SK-N-SH (cell line): ENCODE data around the gene ATN1. TPM values are rescaled to one million over a fixed set of nuclear protein-coding genes. Genes with fewer than 3 reads are reported as not detected.

Source experiments
- CTCF ChIA-PET: fragments of 300-600, 350-600 bp; formaldehyde crosslinking; extraction: SDS; loops from one replicate; lab custom pipeline; 2021; lab: Yijun Ruan, JAX
- POLR2A ChIA-PET: fragments of 350-600 bp; sonication (Branson Sonifier 250); formaldehyde crosslinking; extraction: SDS; loops from one replicate; lab custom pipeline; 2020; ENCODE audit warnings: antibody characterized with exemption, inconsistent platforms; lab: Yijun Ruan, JAX
- DNase-seq: peaks from one replicate; pipeline ENCODE4 v3.0.0; 2012
- H2AFZ ChIP-seq: fragments of 200-600 bp; sonication (generic); 2 replicates; pipeline ENCODE4 v1.8.1; 2016; ENCODE audit warnings: antibody characterized with exemption, mild to moderate bottlenecking, low read depth
- H3F3A ChIP-seq: fragments of 200-600 bp; sonication (generic); replicated peaks from 2 replicates; pipeline ENCODE3; 2016; ENCODE audit warnings: antibody characterized with exemption, mild to moderate bottlenecking; ENCODE audit not compliant: insufficient read depth
- H3K27ac ChIP-seq, 2 experiments: fragments of 200-500 bp in 1 of 2; fragments of 200-600 bp in 1 of 2; sonication (Bioruptor generic) in 1 of 2; sonication (generic), shearing (Covaris generic) in 1 of 2; 2 replicates each; pipeline versions ENCODE4 v1.5.1 to v1.6.1; 2014 to 2016; ENCODE audit warnings: low read depth in 2 of 2, inconsistent platforms in 1 of 2, low read length in 1 of 2, mild to moderate bottlenecking in 1 of 2, mixed read lengths in 1 of 2
- H3K27me3 ChIP-seq: fragments of 200-600 bp; sonication (generic), shearing (Covaris generic); 2 replicates; pipeline ENCODE4 v1.6.1; 2016; ENCODE audit warnings: mixed run types; ENCODE audit not compliant: insufficient read depth
- H3K36me3 ChIP-seq, 2 experiments: fragments of 200-500 bp in 1 of 2; fragments of 200-600 bp in 1 of 2; sonication (Bioruptor generic) in 1 of 2; sonication (generic) in 1 of 2; replicated peaks in 1 of 2; 2 replicates each; pipeline versions ENCODE3 to v1.5.1; 2014 to 2016; ENCODE audit warnings: low read length in 1 of 2, mild to moderate bottlenecking in 1 of 2; ENCODE audit not compliant: insufficient read depth in 2 of 2, control insufficient read depth in 1 of 2
- H3K4me1 ChIP-seq, 2 experiments: fragments of 200-500 bp in 1 of 2; fragments of 200-600 bp in 1 of 2; sonication (Bioruptor generic) in 1 of 2; sonication (generic), shearing (Covaris generic) in 1 of 2; 2 replicates each; pipeline versions ENCODE4 v1.5.1 to v1.6.1; 2014 to 2016; ENCODE audit warnings: low read depth in 1 of 2, low read length in 1 of 2, mixed run types in 1 of 2; ENCODE audit not compliant: insufficient read depth in 2 of 2, control insufficient read depth in 1 of 2
- H3K4me2 ChIP-seq: fragments of 200-600 bp; sonication (generic), shearing (Covaris generic); 2 replicates; pipeline ENCODE4 v1.6.1; 2017; ENCODE audit warnings: mixed run types
- H3K4me3 ChIP-seq, 2 experiments: fragments of 200-500 bp in 1 of 2; fragments of 200-600 bp in 1 of 2; sonication (Bioruptor generic) in 1 of 2; sonication (generic), shearing (Covaris generic) in 1 of 2; 2 replicates each; pipeline versions ENCODE4 v1.5.1 to v1.8.1; 2014 to 2016; ENCODE audit warnings: low read depth in 2 of 2, inconsistent platforms in 1 of 2, low read length in 1 of 2, mild to moderate bottlenecking in 1 of 2, mixed read lengths in 1 of 2, moderate library complexity in 1 of 2
- H3K79me2 ChIP-seq: fragments of 200-600 bp; sonication (generic); 2 replicates; pipeline ENCODE4 v1.8.1; 2017; ENCODE audit warnings: mild to moderate bottlenecking; ENCODE audit not compliant: insufficient read depth
- H3K9ac ChIP-seq: fragments of 200-600 bp; sonication (generic); 2 replicates; pipeline ENCODE4 v1.6.1; 2017; ENCODE audit warnings: mixed run types
- H3K9me2 ChIP-seq: fragments of 200-600 bp; sonication (generic); 2 replicates; pipeline ENCODE4 v1.6.1; 2017; ENCODE audit warnings: mixed run types
- H3K9me3 ChIP-seq: fragments of 200-600 bp; sonication (generic); 2 replicates; pipeline ENCODE4 v1.6.1; 2017; ENCODE audit warnings: mixed run types, mild to moderate bottlenecking, moderate library complexity
- H4K20me1 ChIP-seq: fragments of 200-600 bp; sonication (generic); 2 replicates; pipeline ENCODE4 v1.6.1; 2017; ENCODE audit warnings: mild to moderate bottlenecking, mixed run types; ENCODE audit not compliant: insufficient read depth
- ELF1 ChIP-seq: IDR thresholded peaks from 2 replicates; pipeline ENCODE4 v1.4.0; 2012
- EZH2phosphoT487 ChIP-seq: fragments of 200-600 bp; sonication (generic); IDR thresholded peaks from 2 replicates; pipeline ENCODE4 v1.6.1; 2017; ENCODE audit warnings: low read depth, mixed run types, mild to moderate bottlenecking, antibody characterized with exemption, moderate library complexity, borderline replicate concordance
- FOSL2 ChIP-seq: IDR thresholded peaks from 2 replicates; pipeline ENCODE4 v1.4.0; 2012; ENCODE audit warnings: low read depth, mild to moderate bottlenecking, moderate library complexity, borderline replicate concordance
- IRF3 ChIP-seq: fragments of 150-350 bp; IDR thresholded peaks from 2 replicates; pipeline ENCODE4 v1.6.1; 2016; ENCODE audit warnings: mild to moderate bottlenecking, low read depth, low read length
- JUND ChIP-seq: IDR thresholded peaks from 2 replicates; pipeline ENCODE4 v1.4.0; 2012
- MAX ChIP-seq: IDR thresholded peaks from 2 replicates; pipeline ENCODE4 v1.4.0; 2012; ENCODE audit warnings: low read depth
- MXI1 ChIP-seq: IDR thresholded peaks from 2 replicates; pipeline ENCODE4 v1.6.1; 2012; ENCODE audit warnings: mild to moderate bottlenecking, low read depth, low read length, improper control_type of control experiment
- NRF1 ChIP-seq: IDR thresholded peaks from 2 replicates; pipeline ENCODE4 v1.6.1; 2012; ENCODE audit warnings: low read depth, mild to moderate bottlenecking, low read length
- POLR2AphosphoS5 ChIP-seq: IDR thresholded peaks from 2 replicates; pipeline ENCODE4 v1.6.1; 2012; ENCODE audit warnings: low read depth, low read length
- TCF12 ChIP-seq: IDR thresholded peaks from 2 replicates; pipeline ENCODE4 v1.4.0; 2012
- TEAD4 ChIP-seq: IDR thresholded peaks from 2 replicates; pipeline ENCODE4 v1.4.0; 2012; ENCODE audit warnings: mild to moderate bottlenecking, borderline replicate concordance; ENCODE audit not compliant: insufficient read depth
- USF1 ChIP-seq: IDR thresholded peaks from 2 replicates; pipeline ENCODE4 v1.4.0; 2012; ENCODE audit warnings: low read depth, borderline replicate concordance
- WGBS: methylation state at CpG from one replicate; pipeline ENCODE4 v1.1.6; 2017; ENCODE audit warnings: low lambda C conversion rate; 5-methylcytosine and 5-hydroxymethylcytosine counted together
- polyA plus RNA-seq, 3 experiments: library from polyadenylated mRNA; depleted of rRNA; stranded (reverse); fragments of >200 nt; gene quantifications; 2 replicates each; pipeline ENCODE4 v1.2.3, GENCODE V29; 2012

The ATN1 gene
- polyA plus RNA-seq, 1 of the 3 experiments (the other 2 are of a cell fraction) = 29.3 TPM

- POLR2A ChIA-PET = interaction anchor here (0.9 to 2.2 kb wide), 5 partner anchors 10 to 39 kb away, joined by 4 to 6 read pairs (median 5); partner anchors contain the start of genes C12orf57, ENO2, RNU7-1 and SPSB2
- Histone ChIP-seq H4K20me1 (no peaks in the 10 kb centered on the region), H3K27ac (peak within 1 kb of the TSS; percentile 71 to 78), H3K4me1 (peaks cover 9 to 10% of the 10 kb centered on the region in 2 experiments; a peak in 2 of 4 replicates), H3K79me2 (no peaks in the 10 kb centered on the region), H3K9me2 (no peaks in the 10 kb centered on the region), H3K36me3 (peaks cover 0 to 5% of the 10 kb centered on the region in 2 experiments), H3F3A (peaks cover 2% of the 10 kb centered on the region), H3K4me2 (peak within 1 kb of the TSS; percentile 99), H2AFZ (peak within 1 kb of the TSS; percentile 99), H3K9me3 (no peaks in the 10 kb centered on the region), H3K4me3 (peak within 1 kb of the TSS; percentile 72 to 98), H3K9ac (peak within 1 kb of the TSS; percentile 97), H3K27me3 (no peaks in the 10 kb centered on the region)
- TF ChIP-seq NRF1 (no peak), FOSL2 (no peak), ELF1 (peak; percentile 74), IRF3 (no peak), POLR2AphosphoS5 (peak; percentile 67), TEAD4 (no peak), TCF12 (no peak), JUND (no peak), MXI1 (peak; percentile 80), USF1 (no peak), MAX (peak; percentile 58; the same call in 1 of the 2 replicates), EZH2phosphoT487 (no peak)
- WGBS = 4% methylated on average over 34 of the region's 34 CpGs
- DNase-seq = peak; percentile 88
- CTCF ChIA-PET = interaction anchor here (0.6 to 2.9 kb wide), 5 partner anchors 13 to 35 kb away, joined by 3 to 19 read pairs (median 10); partner anchors contain the start of gene SPSB2
Observed at GRCh38 chr12:6904280-6905276, 23.2 kb upstream of the ATN1 start, which contains the start of gene LRRC23. LRRC23 (plus strand) TSS chr12:6904822; CDS start chr12:6905634, 812 bp downstream.
